ENCODE measurements around the gene TOM1L2.
"Not testable (repeated sequence)": the region's sequence is repeated elsewhere in the genome, so short reads cannot be mapped to it uniquely, and the experiment has no call there.

TOM1L2 gene

DNA sequence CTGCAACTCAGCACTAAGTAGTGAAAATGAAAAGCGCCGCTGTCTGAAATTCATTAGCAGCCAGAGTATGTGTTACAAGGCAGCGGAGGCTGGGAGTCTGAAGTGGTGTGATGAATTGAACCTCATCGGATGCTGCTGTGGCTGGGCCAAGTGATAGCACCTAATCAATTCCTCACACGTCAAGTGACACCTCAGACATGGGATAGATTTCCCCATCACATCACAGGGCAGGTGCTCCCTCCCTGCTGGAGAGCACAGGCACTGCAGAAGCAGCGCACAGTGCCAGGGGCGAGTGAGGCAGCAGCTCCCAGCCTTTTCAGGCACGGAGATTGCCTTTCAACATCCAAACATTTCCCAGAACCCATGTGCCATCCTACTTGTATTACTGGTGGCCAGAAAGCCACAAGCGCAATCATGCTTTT lies 32.7 kb upstream of the TOM1L2 start:
- H3K27me3 Mint-ChIP-seq, result no peaks in the 10 kb centered on the region
- no peak overlapping the region for H3K4me3 Mint-ChIP-seq
- no peaks in the 10 kb centered on the region for H3K4me1 Mint-ChIP-seq (ENCODE audit: low read depth)
- H3K27ac Mint-ChIP-seq, result no peak overlapping the region
- no peaks in the 10 kb centered on the region for H3K9me3 Mint-ChIP-seq (ENCODE audit: low read depth)
- peaks cover 9% of the 10 kb centered on the region for H3K36me3 Mint-ChIP-seq

DNA sequence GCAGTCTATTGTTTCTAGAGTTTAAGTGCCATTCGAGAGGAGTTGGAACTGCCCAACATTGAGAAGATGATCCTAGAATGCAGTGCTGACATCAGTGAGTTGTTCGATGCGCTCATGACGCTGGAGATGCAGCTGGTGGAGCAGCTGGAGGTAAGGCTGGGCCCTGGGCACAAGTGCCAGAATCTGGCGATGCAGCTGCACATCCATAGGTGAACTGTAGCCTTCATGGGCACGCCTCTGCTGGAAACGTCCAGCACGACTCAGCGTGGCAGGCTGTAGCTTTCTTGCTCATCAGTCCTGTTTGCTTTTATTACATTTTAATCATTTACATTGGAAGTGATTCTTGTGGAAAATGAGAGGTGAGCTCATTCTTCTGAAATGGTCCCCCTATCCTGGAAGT lies 32.1 kb upstream of the TOM1L2 start:
- H3K9me3 Mint-ChIP-seq (ENCODE audit: low read depth), result no peaks in the 10 kb centered on the region
- H3K27me3 Mint-ChIP-seq, result no peaks in the 10 kb centered on the region
- H3K4me1 Mint-ChIP-seq (ENCODE audit: low read depth), result no peaks in the 10 kb centered on the region
- H3K4me3 Mint-ChIP-seq, result no peak overlapping the region
- H3K36me3 Mint-ChIP-seq, result peaks cover 6% of the 10 kb centered on the region
- H3K27ac Mint-ChIP-seq, result no peak overlapping the region

DNA sequence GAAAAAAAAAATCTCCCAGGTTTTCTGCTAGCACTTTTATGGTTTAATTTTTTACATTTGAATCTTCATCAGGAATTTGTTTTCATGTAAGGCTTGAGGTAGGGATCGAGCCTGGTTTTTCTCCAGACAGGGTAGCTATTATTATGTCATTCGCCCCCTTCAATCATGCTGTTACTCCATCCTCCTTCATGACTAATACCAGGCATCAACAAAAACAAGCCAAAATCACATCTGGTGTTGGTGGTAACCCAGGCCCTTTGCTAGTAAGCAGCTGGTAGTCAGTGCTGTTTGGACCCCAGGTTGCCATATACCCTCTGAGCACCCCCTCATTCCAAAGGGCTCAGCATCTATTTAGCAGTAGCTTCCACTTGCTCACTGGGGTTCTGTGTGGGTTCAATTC lies 30.0 kb upstream of the TOM1L2 start:
- Mint-ChIP-seq H3K4me3 (no peak overlapping the region), H3K9me3 (ENCODE audit: low read depth) (no peaks in the 10 kb centered on the region), H3K27me3 (no peaks in the 10 kb centered on the region), H3K27ac (no peak overlapping the region), H3K36me3 (peaks cover 2% of the 10 kb centered on the region), H3K4me1 (ENCODE audit: low read depth) (no peaks in the 10 kb centered on the region)

DNA sequence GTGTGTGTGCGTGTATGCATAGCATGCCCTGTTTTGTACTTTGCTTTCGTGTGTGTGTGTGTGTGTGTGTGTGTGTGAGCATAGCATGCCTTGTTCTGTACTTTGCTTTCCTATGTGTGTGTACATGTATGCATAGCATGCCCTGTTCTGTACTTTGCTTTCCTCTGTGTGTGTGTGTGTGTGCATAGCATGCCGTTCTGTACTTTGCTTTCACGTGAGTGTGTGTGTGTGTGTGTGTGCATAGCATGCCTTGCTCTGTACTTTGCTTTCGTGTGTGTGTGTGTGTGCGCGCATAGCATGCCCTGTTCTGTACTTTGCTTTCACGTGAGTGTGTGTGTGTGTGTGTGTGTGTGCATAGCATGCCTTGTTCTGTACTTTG lies 27.8 kb upstream of the TOM1L2 start:
- H3K27ac Mint-ChIP-seq, result no peak overlapping the region
- H3K36me3 Mint-ChIP-seq, result no peaks in the 10 kb centered on the region
- H3K9me3 Mint-ChIP-seq (ENCODE audit: low read depth), result no peaks in the 10 kb centered on the region
- H3K4me1 Mint-ChIP-seq (ENCODE audit: low read depth), result no peaks in the 10 kb centered on the region
- H3K4me3 Mint-ChIP-seq, result no peak overlapping the region
- H3K27me3 Mint-ChIP-seq, result no peaks in the 10 kb centered on the region

DNA sequence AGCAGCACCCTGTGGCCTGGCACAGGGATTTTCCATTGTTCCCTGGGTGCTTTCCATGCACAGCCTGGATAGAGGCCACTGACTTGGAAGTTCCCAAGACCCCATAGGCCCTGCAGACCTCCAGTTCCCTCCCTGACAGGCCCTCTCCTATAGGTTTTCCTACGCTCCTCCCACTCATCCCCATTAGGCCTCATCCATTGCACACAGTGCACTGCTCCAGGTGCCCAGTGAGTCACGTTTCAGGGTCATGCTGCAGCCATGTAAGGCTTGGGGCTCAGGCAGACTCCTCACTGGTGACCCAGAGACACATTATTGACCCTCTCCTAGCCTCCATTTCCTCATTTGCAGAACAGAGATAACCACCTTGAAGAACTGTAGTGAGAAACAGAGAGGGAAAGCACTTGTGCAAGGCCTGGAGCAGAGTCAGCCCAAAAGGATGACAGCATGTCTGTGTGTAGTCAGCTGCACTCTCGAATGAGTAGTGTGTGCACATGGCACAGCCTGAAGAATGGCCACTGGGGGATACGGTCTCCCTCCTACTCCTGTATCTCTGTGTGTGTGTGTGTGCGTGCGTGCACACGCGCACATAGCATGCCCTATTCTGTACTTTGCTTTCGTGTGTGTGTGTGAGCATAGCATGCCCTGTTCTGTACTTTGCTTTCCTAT lies 27.3 kb upstream of the TOM1L2 start:
- Mint-ChIP-seq H3K4me3 (no peak overlapping the region), H3K4me1 (ENCODE audit: low read depth) (no peaks in the 10 kb centered on the region), H3K27ac (no peak overlapping the region), H3K36me3 (no peaks in the 10 kb centered on the region), H3K27me3 (no peaks in the 10 kb centered on the region), H3K9me3 (ENCODE audit: low read depth) (no peaks in the 10 kb centered on the region)

DNA sequence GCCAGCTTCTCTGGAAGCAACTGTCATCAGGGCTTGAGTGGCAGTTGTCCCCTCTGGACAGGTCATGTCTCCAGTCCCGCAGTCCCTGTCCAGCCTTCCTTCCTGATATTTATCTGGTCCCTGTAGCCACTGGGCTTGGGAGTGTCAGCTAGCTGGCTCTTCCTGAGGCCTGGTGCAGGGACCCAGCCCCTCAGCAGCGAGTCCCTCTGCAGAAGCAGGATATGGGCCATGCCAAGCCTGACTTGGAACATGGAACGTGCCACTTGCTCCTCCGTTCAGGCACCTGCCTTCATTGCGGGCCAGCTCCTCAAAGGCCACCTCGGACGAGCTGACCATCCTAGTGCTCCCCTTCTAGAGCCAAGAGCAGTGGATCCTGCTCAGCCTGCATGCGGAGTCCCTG lies 26.7 kb upstream of the TOM1L2 start:
- H3K4me3 Mint-ChIP-seq, result no peak overlapping the region
- H3K27ac Mint-ChIP-seq, result no peak overlapping the region
- H3K4me1 Mint-ChIP-seq (ENCODE audit: low read depth), result no peaks in the 10 kb centered on the region
- H3K36me3 Mint-ChIP-seq, result no peaks in the 10 kb centered on the region
- H3K9me3 Mint-ChIP-seq (ENCODE audit: low read depth), result no peaks in the 10 kb centered on the region
- no peaks in the 10 kb centered on the region for H3K27me3 Mint-ChIP-seq

DNA sequence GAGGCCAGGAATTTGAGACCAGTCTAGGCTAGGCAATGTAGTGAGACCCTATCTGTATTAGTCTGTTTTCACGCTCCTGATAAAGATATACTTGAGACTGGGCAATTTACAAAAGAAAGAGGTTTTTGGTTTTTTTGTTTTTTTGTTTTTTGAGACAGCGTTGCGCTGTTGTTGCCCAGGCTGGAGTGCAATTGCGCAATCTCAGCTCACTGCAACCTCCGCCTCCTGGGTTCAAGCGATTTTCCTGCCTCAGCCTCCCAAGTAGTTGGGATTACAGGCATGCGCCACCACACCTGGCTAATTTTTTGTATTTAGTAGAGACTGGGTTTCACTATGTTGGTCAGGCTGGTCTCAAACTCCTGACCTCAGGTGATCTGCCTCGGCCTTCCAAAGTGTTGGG lies 23.7 kb upstream of the TOM1L2 start:
- H3K36me3 Mint-ChIP-seq; H3K9me3 Mint-ChIP-seq (ENCODE audit: low read depth); H3K27me3 Mint-ChIP-seq; H3K4me1 Mint-ChIP-seq (ENCODE audit: low read depth); H3K4me3 Mint-ChIP-seq; H3K27ac Mint-ChIP-seq: not testable (repeated sequence)

DNA sequence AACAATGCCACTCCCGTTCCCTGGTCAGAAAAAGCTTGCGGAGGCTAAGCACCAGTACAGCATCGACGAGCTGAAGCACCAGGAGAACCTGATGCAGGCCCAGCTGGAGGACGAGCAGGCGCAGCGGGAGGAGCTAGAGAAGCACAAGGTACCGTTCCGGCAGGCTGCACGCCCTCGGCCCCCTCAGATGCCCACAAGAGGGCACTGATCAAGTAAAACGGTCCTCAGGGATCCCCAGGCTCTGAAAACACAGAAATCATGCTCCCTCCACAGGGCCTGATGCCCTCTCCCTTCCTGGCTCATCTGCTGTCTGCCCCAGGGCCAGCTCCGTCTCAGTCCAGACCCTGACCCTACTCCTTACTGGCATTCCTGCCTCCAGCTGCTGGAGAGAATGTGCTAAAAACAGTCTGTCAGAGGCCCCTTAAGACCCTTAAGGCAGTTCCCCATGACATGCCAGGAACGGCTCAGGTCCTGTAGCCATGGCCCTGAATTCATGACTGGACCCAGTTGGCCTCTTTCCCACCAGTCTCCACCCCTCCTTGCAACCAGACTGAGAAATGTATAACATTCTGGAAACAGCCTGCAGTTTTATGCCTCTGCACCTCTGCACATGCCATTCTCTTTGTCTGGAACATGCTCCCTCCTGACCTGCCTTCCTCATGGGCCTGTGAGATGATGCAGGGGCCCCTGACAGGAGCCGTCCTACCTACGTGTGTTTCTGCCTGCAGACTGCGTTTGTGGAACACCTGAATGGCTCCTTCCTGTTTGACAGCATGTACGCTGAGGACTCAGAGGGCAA lies 22.3 kb upstream of the TOM1L2 start:
- no peak overlapping the region for H3K27ac Mint-ChIP-seq
- no peaks in the 10 kb centered on the region for H3K9me3 Mint-ChIP-seq (ENCODE audit: low read depth)
- H3K4me1 Mint-ChIP-seq (ENCODE audit: low read depth), result peaks cover 2% of the 10 kb centered on the region
- no peak overlapping the region for H3K4me3 Mint-ChIP-seq
- no peaks in the 10 kb centered on the region for H3K27me3 Mint-ChIP-seq
- H3K36me3 Mint-ChIP-seq, result no peaks in the 10 kb centered on the region

DNA sequence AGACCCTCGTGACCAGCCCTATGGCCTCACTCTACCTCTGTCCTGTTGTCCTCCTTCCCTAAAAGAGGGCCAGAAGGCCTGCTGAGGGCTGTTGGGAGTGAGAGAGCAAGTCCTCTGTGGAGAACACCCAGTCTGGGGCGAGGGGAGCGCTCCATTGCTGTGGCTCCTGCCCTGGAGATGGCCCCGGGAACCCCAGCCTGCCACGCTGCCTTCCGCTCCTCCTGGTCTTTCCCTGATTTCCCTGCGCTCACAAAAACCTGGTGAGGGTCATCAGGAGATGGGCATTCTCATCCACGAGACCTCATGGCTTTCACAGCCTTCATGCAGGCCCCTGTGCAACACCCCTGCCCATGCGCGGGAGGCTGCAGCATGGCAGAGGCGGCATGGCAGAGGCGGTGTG lies 21.7 kb upstream of the TOM1L2 start:
- H3K9me3 Mint-ChIP-seq (ENCODE audit: low read depth), result no peaks in the 10 kb centered on the region
- H3K4me3 Mint-ChIP-seq, result no peak overlapping the region
- no peaks in the 10 kb centered on the region for H3K27me3 Mint-ChIP-seq

DNA sequence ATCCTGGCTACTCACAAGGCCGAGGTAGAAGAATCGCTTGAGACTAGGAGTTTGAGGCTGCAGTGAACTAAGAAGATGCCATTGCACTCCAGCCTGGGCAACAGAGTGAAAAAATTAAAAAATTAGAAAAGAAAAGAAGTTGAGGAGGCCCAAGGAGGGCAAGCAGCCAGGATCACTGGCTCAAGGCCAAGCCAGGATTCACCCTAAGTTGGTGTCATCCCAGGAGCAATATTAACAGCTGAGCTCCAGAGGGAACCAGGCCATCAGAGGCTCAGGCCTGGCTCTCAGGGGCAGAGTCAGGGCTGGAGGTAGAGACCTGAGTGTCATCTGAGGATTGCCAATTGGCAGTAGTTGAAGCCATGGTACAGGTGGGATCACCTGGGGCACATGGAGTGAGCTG lies 21.2 kb upstream of the TOM1L2 start:
- Mint-ChIP-seq H3K4me1 (ENCODE audit: low read depth) (peaks cover 2% of the 10 kb centered on the region), H3K27ac (no peak overlapping the region), H3K36me3 (no peaks in the 10 kb centered on the region), H3K4me3 (no peak overlapping the region), H3K27me3 (no peaks in the 10 kb centered on the region), H3K9me3 (ENCODE audit: low read depth) (no peaks in the 10 kb centered on the region)

More for the DNA sequence above, 21.7 kb upstream of the TOM1L2 start:
- Mint-ChIP-seq H3K36me3 (no peaks in the 10 kb centered on the region), H3K27ac (no peak overlapping the region), H3K4me1 (ENCODE audit: low read depth) (peaks cover 2% of the 10 kb centered on the region)

DNA sequence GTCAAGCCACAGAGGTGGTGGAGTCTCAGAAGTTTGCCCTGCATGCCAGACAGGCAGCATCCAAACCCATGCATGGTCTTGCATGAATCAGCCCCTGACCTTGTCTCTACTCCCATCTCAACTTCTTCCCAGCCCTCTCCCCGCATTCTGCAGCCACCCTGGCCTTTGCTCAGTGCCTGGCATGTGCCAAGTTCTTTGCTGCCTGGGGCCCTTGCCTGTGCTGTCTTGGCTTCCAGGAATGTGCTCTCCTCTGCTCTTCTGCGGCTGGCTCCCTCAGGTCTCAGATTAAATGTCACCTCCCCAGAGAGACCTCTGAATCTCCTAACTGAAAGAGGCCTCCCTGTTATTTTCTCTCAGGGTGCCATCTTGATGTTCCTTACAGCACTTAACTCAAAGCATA lies 18.1 kb upstream of the TOM1L2 start:
- Mint-ChIP-seq H3K27me3 (no peaks in the 10 kb centered on the region), H3K4me3 (no peak overlapping the region), H3K4me1 (ENCODE audit: low read depth) (peaks cover 2% of the 10 kb centered on the region), H3K27ac (no peak overlapping the region), H3K9me3 (ENCODE audit: low read depth) (no peaks in the 10 kb centered on the region), H3K36me3 (no peaks in the 10 kb centered on the region)

DNA sequence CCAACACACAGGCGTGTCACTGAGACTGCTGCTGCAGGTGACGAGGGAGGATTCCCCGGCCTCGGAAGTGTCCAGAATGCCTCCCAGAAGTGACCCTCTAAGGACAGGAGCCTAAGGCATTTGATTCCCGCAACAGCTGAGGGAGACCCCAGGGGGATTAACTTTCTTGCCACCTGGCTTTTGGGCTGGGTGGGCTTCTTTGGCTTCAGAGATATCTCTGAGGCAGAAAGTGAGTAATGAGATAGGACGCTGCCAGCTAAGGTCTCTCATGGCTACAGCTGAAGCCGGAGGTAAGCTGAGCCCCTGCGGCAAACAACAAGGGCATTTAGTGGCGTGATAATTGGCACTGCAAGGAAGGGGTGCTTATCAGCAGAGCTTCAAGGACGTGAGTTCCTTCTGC lies 17.4 kb upstream of the TOM1L2 start:
- Mint-ChIP-seq H3K36me3 (no peaks in the 10 kb centered on the region), H3K4me1 (ENCODE audit: low read depth) (peaks cover 2% of the 10 kb centered on the region), H3K27me3 (no peaks in the 10 kb centered on the region), H3K9me3 (ENCODE audit: low read depth) (no peaks in the 10 kb centered on the region), H3K27ac (no peak overlapping the region), H3K4me3 (no peak overlapping the region)

DNA sequence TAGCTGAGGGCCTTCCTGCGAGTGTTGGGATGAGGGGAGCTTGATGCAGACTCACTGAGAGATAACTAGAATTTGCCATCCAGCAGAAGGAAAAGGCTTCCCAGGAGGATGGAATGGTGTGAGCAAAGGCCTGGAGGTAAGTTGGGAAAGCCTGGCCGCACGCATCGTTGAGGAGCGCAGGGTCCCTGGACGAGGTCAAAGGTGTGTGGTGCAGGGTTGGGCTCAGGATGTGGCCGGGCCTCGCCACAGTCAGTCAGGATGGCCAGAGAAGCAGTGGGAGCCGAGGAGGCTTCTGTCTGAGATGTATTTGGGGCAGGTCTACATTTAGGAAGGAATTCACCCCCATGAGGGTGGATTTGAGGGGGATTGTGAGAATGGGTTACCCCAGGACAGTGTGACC lies 16.9 kb upstream of the TOM1L2 start:
- no peak overlapping the region for H3K27ac Mint-ChIP-seq
- H3K4me3 Mint-ChIP-seq, result no peak overlapping the region
- no peaks in the 10 kb centered on the region for H3K36me3 Mint-ChIP-seq
- no peaks in the 10 kb centered on the region for H3K27me3 Mint-ChIP-seq
- H3K9me3 Mint-ChIP-seq (ENCODE audit: low read depth), result no peaks in the 10 kb centered on the region
- H3K4me1 Mint-ChIP-seq (ENCODE audit: low read depth), result peaks cover 2% of the 10 kb centered on the region

DNA sequence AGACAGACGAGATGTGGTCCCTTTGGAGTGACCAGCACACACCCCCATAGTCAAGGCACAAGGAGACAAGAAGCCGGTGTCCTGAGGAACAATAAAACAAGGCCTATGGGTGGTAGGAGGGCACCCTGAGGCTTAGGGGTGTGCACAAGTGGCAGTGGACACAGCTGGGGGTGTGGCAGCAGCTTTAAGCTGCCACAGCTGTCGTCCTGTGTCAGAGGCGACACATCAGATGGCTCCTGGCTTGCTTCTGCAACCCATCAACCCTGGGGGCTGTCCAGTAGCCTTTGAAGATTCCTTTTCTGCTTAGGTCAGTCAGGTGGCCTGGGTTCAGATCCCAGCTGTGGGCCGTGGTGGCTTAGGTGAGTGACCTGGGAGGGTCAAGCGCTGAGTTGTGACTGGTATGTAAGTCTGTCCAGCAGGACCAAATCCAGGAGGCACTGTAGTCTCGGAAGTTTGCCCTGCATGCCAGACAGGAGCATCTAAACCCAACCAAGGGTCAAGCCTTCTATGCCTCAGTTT lies 16.3 kb upstream of the TOM1L2 start:
- Mint-ChIP-seq H3K4me1 (ENCODE audit: low read depth) (peaks cover 2% of the 10 kb centered on the region), H3K36me3 (no peaks in the 10 kb centered on the region), H3K9me3 (ENCODE audit: low read depth) (no peaks in the 10 kb centered on the region), H3K27me3 (no peaks in the 10 kb centered on the region), H3K27ac (no peak overlapping the region), H3K4me3 (no peak overlapping the region)

DNA sequence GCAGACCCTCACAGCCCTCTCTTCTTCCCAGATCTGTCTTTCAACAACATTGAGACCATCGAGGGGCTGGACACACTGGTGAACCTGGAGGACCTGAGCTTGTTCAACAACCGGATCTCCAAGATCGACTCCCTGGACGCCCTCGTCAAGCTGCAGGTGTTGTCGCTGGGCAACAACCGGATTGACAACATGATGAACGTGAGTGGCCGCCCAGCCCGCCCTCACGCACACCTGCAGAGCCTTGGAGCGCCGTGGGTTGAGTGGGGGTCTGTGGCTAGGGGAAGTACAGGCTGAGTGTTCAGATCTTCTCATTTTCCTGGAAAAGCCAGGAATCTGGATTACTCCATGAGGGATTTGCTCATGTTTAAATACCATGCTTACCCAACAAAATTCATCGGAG lies 15.7 kb upstream of the TOM1L2 start:
- H3K4me3 Mint-ChIP-seq, result no peak overlapping the region
- H3K4me1 Mint-ChIP-seq (ENCODE audit: low read depth), result peaks cover 2% of the 10 kb centered on the region
- H3K36me3 Mint-ChIP-seq, result no peaks in the 10 kb centered on the region
- H3K27me3 Mint-ChIP-seq, result no peaks in the 10 kb centered on the region
- H3K9me3 Mint-ChIP-seq (ENCODE audit: low read depth), result no peaks in the 10 kb centered on the region
- H3K27ac Mint-ChIP-seq, result no peak overlapping the region

Measured in activated naive CD8-positive, alpha-beta T cell (primary cell).